ENCODE results near the gene WDR47. TPM values are rescaled to one million over a fixed set of nuclear protein-coding genes. Genes with fewer than 3 reads are reported as not detected.

WDR47 gene
- total and polyA plus RNA-seq, 10 of the 15 experiments (the other 5 are each of a cell fraction or from before 2014, with no cell fraction given), result 2.4 to 9.7 (median 5.9) TPM

GRCh38 chr1:108983114-108983513 lies 58.8 kb downstream of the WDR47 start:
- Histone ChIP-seq H2AFZ (ENCODE audit: control insufficient read depth, low read depth, low read length) (no peak overlapping the region), H3K4me2 (ENCODE audit: control insufficient read depth, insufficient read depth) (no peak overlapping the region), H3K9me3 (replicated peaks; ENCODE audit: control insufficient read depth, insufficient read depth, low read length) (no peaks in the 10 kb centered on the region), H3K27ac (ENCODE audit: control insufficient read depth, insufficient read depth) (no peak overlapping the region), H3K36me3 (ENCODE audit: control insufficient read depth in 2 of 2, insufficient read depth in 2 of 2, low read length in 1 of 2) (no peaks in the 10 kb centered on the region; a peak in 2 of 4 replicates), H3K9ac (ENCODE audit: control insufficient read depth, insufficient read depth, low read length) (no peak overlapping the region), H4K20me1 (ENCODE audit: control insufficient read depth, insufficient read depth) (no peaks in the 10 kb centered on the region), H3K27me3 (replicated peaks in 1 of 2; ENCODE audit: control insufficient read depth in 2 of 2, insufficient read depth in 2 of 2, low read length in 1 of 2) (no peaks in the 10 kb centered on the region), H3K4me3 (no peak overlapping the region), H3K79me2 (ENCODE audit: control insufficient read depth, insufficient read depth, low read length) (no peaks in the 10 kb centered on the region), H3K4me1 (ENCODE audit: control insufficient read depth, insufficient read depth, low read length) (no peaks in the 10 kb centered on the region)
- in situ Hi-C loops (cut with MboI), result no loop called here
- 97% methylated on average over 4 of the region's 4 CpGs for WGBS (ENCODE audit: insufficient coverage, insufficient replicate concordance, low lambda C conversion rate, missing lambda C conversion rate)
- intact Hi-C loops (cut with micrococcal nuclease; ENCODE audit: unreplicated experiment), result no loop called here
- no TSS peak for BruUV-seq (replicated peaks)
- ChIA-PET SMC1A (ENCODE audit: uncharacterized antibody, unreplicated experiment) (interaction anchor here (0.6 to 1.1 kb wide), 2 partner anchors 73 to 333 kb away, joined by 3 read pairs; no protein-coding TSS in a partner anchor), CTCF (no interaction called here), POLR2A (no interaction called here), RAD21 (ENCODE audit: unreplicated experiment) (no interaction called here)
- FAIRE-seq (no peak), ATAC-seq (no peak), DNase-seq (ENCODE audit: low read depth, low spot score) (no peak)
- TF ChIP-seq CBX5 (IDR thresholded peaks at IDR 0.05; ENCODE audit: low read depth), result no peak
- TF ChIP-seq EP300 (IDR thresholded peaks at IDR 0.05; ENCODE audit: borderline replicate concordance in 1 of 2, control insufficient read depth in 1 of 2, low read depth in 2 of 2, low read length in 2 of 2), result no peak
- no peak for TF ChIP-seq KAT2A (conservative IDR thresholded peaks at IDR 0.05; ENCODE audit: control insufficient read depth, low read depth, low read length)
- no peak for TF ChIP-seq HCFC1 (IDR thresholded peaks at IDR 0.05; ENCODE audit: low read length)
- no peak for TF ChIP-seq HDGF (IDR thresholded peaks at IDR 0.05)
- no peak for TF ChIP-seq TBL1XR1 (IDR thresholded peaks at IDR 0.05; ENCODE audit: low read depth, low read length)
- no peak for TF ChIP-seq EED (IDR thresholded peaks at IDR 0.05; ENCODE audit: low read depth)

DNA sequence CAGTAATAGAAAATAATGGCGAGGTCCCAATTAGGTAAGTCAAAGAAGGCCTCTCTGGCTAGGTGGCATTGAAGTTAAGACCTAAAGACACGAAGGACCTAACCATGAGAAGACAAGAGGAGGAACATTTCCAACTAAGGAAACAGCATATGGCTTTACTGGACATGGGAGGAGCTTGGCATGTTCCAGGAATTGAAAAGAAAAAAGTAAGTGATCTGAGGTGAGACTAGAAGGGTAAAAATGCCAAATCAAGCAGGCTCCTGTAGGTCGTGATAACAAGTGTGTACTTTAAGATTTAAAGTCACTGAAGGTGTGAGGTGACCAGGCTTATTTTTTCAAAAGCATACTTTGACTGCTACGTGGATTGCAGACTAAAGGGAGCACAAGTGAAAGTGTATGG lies 65.2 kb downstream of the WDR47 start:
- Histone ChIP-seq H3K4me1 (ENCODE audit: control insufficient read depth, insufficient read depth, low read length) (no peaks in the 10 kb centered on the region), H3K9me3 (replicated peaks; ENCODE audit: control insufficient read depth, insufficient read depth, low read length) (no peaks in the 10 kb centered on the region), H3K4me2 (ENCODE audit: control insufficient read depth, insufficient read depth) (no peak overlapping the region), H3K27me3 (replicated peaks in 1 of 2; ENCODE audit: control insufficient read depth in 2 of 2, insufficient read depth in 2 of 2, low read length in 1 of 2) (no peaks in the 10 kb centered on the region), H3K4me3 (no peak overlapping the region), H3K27ac (ENCODE audit: control insufficient read depth, insufficient read depth) (no peak overlapping the region), H3K36me3 (ENCODE audit: control insufficient read depth in 2 of 2, insufficient read depth in 2 of 2, low read length in 1 of 2) (no peaks in the 10 kb centered on the region; a peak in 2 of 4 replicates), H3K9ac (ENCODE audit: control insufficient read depth, insufficient read depth, low read length) (no peak overlapping the region), H4K20me1 (ENCODE audit: control insufficient read depth, insufficient read depth) (no peaks in the 10 kb centered on the region), H3K79me2 (ENCODE audit: control insufficient read depth, insufficient read depth, low read length) (no peaks in the 10 kb centered on the region), H2AFZ (ENCODE audit: control insufficient read depth, low read depth, low read length) (no peak overlapping the region)
- FAIRE-seq (no peak), ATAC-seq (no peak), DNase-seq (ENCODE audit: low read depth, low spot score) (no peak)
- intact Hi-C loops (cut with micrococcal nuclease; ENCODE audit: unreplicated experiment) (no loop called here), in situ Hi-C loops (cut with MboI) (no loop called here)
- BruUV-seq (replicated peaks), result no TSS peak
- WGBS (ENCODE audit: insufficient coverage, insufficient replicate concordance, low lambda C conversion rate, missing lambda C conversion rate), result 60% methylated on average over 4 of the region's 4 CpGs
- ChIA-PET CTCF (no interaction called here), SMC1A (ENCODE audit: uncharacterized antibody, unreplicated experiment) (no interaction called here), RAD21 (ENCODE audit: unreplicated experiment) (no interaction called here), POLR2A (no interaction called here)
- TF ChIP-seq, protein P1, sequence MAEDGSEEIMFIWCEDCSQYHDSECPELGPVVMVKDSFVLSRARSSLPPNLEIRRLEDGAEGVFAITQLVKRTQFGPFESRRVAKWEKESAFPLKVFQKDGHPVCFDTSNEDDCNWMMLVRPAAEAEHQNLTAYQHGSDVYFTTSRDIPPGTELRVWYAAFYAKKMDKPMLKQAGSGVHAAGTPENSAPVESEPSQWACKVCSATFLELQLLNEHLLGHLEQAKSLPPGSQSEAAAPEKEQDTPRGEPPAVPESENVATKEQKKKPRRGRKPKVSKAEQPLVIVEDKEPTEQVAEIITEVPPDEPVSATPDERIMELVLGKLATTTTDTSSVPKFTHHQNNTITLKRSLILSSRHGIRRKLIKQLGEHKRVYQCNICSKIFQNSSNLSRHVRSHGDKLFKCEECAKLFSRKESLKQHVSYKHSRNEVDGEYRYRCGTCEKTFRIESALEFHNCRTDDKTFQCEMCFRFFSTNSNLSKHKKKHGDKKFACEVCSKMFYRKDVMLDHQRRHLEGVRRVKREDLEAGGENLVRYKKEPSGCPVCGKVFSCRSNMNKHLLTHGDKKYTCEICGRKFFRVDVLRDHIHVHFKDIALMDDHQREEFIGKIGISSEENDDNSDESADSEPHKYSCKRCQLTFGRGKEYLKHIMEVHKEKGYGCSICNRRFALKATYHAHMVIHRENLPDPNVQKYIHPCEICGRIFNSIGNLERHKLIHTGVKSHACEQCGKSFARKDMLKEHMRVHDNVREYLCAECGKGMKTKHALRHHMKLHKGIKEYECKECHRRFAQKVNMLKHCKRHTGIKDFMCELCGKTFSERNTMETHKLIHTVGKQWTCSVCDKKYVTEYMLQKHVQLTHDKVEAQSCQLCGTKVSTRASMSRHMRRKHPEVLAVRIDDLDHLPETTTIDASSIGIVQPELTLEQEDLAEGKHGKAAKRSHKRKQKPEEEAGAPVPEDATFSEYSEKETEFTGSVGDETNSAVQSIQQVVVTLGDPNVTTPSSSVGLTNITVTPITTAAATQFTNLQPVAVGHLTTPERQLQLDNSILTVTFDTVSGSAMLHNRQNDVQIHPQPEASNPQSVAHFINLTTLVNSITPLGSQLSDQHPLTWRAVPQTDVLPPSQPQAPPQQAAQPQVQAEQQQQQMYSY (CRISPR knock-in tag; IDR thresholded peaks at IDR 0.05), result no peak
- no peak for TF ChIP-seq HCFC1 (IDR thresholded peaks at IDR 0.05; ENCODE audit: low read length)
- TF ChIP-seq MTA3 (IDR thresholded peaks at IDR 0.05; ENCODE audit: borderline replicate concordance, low read length), result no peak
- no peak for TF ChIP-seq KDM1A (IDR thresholded peaks at IDR 0.05; ENCODE audit: borderline replicate concordance)
- TF ChIP-seq HDAC6 (IDR thresholded peaks at IDR 0.05; ENCODE audit: unreplicated experiment), result no peak
- no peak for TF ChIP-seq SMARCA5 (IDR thresholded peaks at IDR 0.05)
- no peak for TF ChIP-seq BCL11A (IDR thresholded peaks at IDR 0.05; ENCODE audit: low read depth, low read length)
- TF ChIP-seq SIN3A (IDR thresholded peaks at IDR 0.05; ENCODE audit: low read depth, low read length), result no peak
- TF ChIP-seq ZNF384 (IDR thresholded peaks at IDR 0.05; ENCODE audit: borderline replicate concordance, low read depth, low read length), result no peak
